GM06990 (cell line): ENCODE measurements around the gene GLRX5.

Experiments
- DNase-seq: peaks from one replicate; pipeline ENCODE4 v3.0.0-alpha.2; 2011; ENCODE audit not compliant: insufficient read length; ENCODE audit errors: extremely low read depth
- H3K27me3 ChIP-seq: replicated peaks from 2 replicates; pipeline ENCODE4 v1.6.0; 2011; ENCODE audit warnings: low read length; ENCODE audit not compliant: control insufficient read depth, insufficient read depth
- H3K36me3 ChIP-seq: 2 replicates; pipeline ENCODE4 v1.5.1; 2011; ENCODE audit warnings: low read length; ENCODE audit not compliant: control insufficient read depth, insufficient read depth
- H3K4me3 ChIP-seq: replicated peaks from 2 replicates; pipeline ENCODE4 v1.5.1; 2011; ENCODE audit warnings: low read depth, mild to moderate bottlenecking, control low read depth, low read length
- TF ChIP-seq, protein P1 (sequence below): IDR thresholded peaks from 2 replicates; pipeline ENCODE4 v1.5.1; 2011; ENCODE audit warnings: low read length, control low read depth, mild to moderate bottlenecking, inconsistent platforms; ENCODE audit not compliant: insufficient read depth, poor library complexity, severe bottlenecking

Gene GLRX5

DNA sequence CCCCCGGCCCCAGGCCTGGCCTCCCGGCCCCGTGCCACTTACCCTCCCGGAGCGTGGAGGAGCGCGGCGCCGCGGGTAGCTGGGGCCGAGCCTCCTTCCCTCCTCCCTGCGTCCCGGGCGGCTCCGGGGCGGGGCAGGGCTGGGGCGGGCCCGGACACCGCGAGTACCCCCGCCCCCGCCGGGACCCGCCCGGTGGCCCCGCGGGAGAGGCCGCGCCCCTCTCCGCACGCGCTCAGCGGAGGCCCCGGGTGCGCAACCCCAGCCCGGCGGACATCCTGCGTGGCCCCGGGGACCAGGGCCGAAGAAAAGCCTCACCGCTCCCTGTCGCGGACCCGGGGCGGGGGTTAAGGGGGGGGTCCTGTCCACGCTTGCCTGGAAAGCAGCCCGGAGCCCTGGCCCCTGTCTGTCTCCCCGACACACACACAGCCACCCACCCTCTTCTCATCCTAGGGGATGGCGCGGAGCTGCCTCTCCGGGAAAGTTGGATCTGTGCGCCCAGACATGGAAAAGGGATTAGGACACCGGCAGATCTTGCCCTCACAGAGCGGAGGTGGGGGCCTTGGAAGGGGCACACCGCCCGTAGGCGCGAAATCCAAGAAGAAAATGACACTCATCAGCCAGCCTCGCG lies 18.2 kb upstream of the GLRX5 start, which contains the start of gene SYNE3:
Gene SYNE3 (minus strand): TSS at position 97 of the 628 bp plus-strand sequence. CDS start 40,829 bp downstream, outside the sequence.
- no peaks in the 10 kb centered on the region for H3K27me3 ChIP-seq
- DNase-seq = peak; percentile 80

DNA sequence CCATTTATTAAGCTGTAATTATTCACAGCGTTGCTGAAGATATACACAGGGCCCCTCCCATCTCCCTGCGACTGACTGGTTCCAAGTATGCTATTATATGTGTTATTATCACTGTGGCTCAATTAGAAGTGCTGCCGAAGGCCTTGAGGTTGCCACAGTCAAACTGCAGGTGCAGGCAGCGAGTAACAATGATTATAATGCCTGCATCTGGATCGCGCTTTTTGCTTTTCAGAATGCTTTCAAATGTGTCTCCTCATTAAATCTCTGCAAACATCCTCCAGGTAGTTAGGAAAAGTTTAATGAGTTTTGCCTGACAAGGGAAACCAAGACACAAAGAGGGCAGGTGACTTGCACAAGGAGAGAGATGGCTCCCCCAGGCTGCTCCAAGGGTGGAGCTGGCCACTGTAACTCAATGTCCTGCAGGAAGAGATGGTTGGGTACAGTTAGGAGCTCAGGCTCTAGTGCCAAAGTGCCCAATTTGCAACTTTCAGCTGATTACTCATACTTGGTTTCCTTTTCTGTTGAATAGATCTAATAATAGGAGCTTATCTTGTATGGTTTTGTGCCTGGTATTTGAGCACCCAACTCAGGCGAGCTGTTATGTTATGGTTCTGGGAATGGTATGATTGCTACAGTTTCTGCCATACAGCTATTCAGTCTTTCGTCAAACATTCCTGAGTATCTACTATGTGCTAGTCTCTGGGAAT lies 16.7 kb upstream of the GLRX5 start:
- peak; percentile 52 for DNase-seq
- TF ChIP-seq, protein P1, sequence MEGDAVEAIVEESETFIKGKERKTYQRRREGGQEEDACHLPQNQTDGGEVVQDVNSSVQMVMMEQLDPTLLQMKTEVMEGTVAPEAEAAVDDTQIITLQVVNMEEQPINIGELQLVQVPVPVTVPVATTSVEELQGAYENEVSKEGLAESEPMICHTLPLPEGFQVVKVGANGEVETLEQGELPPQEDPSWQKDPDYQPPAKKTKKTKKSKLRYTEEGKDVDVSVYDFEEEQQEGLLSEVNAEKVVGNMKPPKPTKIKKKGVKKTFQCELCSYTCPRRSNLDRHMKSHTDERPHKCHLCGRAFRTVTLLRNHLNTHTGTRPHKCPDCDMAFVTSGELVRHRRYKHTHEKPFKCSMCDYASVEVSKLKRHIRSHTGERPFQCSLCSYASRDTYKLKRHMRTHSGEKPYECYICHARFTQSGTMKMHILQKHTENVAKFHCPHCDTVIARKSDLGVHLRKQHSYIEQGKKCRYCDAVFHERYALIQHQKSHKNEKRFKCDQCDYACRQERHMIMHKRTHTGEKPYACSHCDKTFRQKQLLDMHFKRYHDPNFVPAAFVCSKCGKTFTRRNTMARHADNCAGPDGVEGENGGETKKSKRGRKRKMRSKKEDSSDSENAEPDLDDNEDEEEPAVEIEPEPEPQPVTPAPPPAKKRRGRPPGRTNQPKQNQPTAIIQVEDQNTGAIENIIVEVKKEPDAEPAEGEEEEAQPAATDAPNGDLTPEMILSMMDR = no peak
- Histone ChIP-seq H3K27me3 (no peaks in the 10 kb centered on the region), H3K4me3 (peak overlapping the region; percentile 75), H3K36me3 (no peaks in the 10 kb centered on the region; the same call in 1 of the 2 replicates)

More for the DNA sequence above, 18.2 kb upstream of the GLRX5 start, which contains the start of gene SYNE3:
- TF ChIP-seq, protein P1 = no peak
- Histone ChIP-seq H3K4me3 (peak within 1 kb of the TSS; percentile 75), H3K36me3 (no peaks in the 10 kb centered on the region; the same call in none of the 2 replicates)

DNA sequence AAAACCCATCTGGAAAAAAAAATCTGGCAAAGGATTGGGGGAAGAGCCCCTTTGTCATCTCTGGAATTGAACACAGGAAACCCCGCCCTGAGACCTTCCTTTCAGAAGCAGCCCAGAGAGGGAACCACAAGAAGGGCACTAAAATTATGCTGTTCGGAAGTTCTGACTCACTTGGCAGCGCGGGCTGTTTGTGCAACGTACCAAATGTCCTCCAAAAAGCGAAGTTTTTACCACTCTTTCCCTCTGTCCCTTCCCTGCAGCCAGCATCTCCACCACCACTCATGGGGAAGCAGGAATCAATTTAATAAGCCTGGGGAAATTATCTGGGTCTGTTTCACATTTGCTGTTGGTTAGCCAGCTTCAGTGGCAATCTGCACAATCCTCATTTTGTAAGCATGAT lies 15.2 kb upstream of the GLRX5 start:
- H3K36me3 ChIP-seq = no peaks in the 10 kb centered on the region
- DNase-seq = peak; percentile 55
- peak overlapping the region; percentile 34 for H3K4me3 ChIP-seq
- no peaks in the 10 kb centered on the region for H3K27me3 ChIP-seq
- TF ChIP-seq, protein P1 = no peak

DNA sequence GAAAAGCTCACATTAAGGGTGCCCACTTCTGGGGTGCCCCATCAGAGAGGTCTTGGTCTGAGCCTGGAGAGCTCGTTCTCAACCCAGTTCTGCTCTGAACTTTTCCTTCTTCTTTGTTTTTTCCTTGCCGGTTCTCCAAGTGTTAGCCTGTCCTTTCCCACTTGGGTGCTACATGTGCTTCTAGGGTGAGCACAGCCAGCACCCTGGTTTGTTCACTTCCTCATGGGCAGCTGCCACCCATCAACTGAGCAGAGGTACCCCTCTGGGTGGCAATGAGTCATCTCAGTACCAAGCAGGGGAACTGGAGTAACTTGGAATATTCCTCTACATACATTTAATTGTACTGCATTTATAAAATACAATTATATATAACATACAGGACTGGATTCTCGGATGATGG lies 14.5 kb upstream of the GLRX5 start:
- TF ChIP-seq, protein P1 = no peak
- DNase-seq = no peak
- Histone ChIP-seq H3K36me3 (no peaks in the 10 kb centered on the region), H3K27me3 (no peaks in the 10 kb centered on the region), H3K4me3 (no peak overlapping the region)

DNA sequence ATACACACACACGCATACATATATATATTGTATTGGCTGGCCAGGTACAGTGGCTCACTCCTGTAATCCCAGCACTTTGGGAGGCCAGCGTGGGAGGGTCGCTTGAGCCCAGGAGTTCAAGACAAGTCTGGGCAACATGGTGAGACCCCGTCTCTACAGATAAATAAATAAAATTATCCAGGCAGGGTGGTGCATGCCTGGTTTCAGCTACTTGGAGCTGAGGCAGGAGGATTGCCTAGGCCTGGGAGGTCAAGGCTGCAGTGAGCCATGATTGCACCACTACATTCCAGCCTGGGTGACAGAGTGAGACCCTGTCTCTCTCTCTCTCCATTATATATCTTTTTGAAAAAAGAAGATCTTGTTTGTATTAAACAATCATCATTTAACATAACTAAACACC lies 13.8 kb upstream of the GLRX5 start:
- Histone ChIP-seq H3K27me3 (no peaks in the 10 kb centered on the region), H3K36me3 (no peaks in the 10 kb centered on the region), H3K4me3 (no peak overlapping the region)
- TF ChIP-seq, protein P1 = no peak
- DNase-seq = no peak
